Measurements from ENCODE around the gene SLC6A4.

- TF ChIP-seq TAF1 (IDR thresholded peaks at IDR 0.05; ENCODE audit: borderline replicate concordance, insufficient read depth, low read length) (no peak), SIN3A (IDR thresholded peaks at IDR 0.05; ENCODE audit: borderline replicate concordance, insufficient read depth, low read length) (no peak), POLR2AphosphoS5 (IDR thresholded peaks at IDR 0.05; ENCODE audit: low read depth, low read length) (no peak)
These were observed 13.3 kb upstream of the SLC6A4 start for GRCh38 chr17:30248786-30249185.
